Measurements from ENCODE around the gene ANXA8.

DNA sequence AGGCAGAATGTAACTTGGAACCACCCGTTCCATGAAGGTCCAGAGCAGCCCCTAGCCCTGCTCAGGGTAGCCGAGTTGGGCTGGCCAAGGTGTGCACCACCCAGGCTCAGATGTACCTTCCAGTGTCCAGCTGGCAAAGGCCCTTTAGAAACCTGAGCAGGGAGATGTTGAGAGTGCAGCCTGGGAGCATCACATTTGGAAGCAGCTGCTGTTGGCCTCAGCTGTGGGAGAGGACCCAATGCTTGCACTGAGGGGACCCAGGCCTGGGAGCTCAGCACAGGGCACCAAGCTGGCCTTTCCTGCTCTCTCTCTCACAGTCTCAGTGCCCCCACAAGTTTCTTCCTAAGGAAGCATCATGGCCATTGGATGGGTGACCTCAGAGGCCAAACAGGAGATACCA lies 33.5 kb downstream of the ANXA8 start:
- TF ChIP-seq, protein P1, sequence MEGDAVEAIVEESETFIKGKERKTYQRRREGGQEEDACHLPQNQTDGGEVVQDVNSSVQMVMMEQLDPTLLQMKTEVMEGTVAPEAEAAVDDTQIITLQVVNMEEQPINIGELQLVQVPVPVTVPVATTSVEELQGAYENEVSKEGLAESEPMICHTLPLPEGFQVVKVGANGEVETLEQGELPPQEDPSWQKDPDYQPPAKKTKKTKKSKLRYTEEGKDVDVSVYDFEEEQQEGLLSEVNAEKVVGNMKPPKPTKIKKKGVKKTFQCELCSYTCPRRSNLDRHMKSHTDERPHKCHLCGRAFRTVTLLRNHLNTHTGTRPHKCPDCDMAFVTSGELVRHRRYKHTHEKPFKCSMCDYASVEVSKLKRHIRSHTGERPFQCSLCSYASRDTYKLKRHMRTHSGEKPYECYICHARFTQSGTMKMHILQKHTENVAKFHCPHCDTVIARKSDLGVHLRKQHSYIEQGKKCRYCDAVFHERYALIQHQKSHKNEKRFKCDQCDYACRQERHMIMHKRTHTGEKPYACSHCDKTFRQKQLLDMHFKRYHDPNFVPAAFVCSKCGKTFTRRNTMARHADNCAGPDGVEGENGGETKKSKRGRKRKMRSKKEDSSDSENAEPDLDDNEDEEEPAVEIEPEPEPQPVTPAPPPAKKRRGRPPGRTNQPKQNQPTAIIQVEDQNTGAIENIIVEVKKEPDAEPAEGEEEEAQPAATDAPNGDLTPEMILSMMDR (IDR thresholded peaks at IDR 0.05), result no peak
- TF ChIP-seq SIN3A (IDR thresholded peaks at IDR 0.05; ENCODE audit: borderline replicate concordance, insufficient read depth, low read depth, low read length), result no peak

All from Panc1 (cell line).